Measurements from ENCODE around the gene PRKAG3.

The PRKAG3 gene

DNA sequence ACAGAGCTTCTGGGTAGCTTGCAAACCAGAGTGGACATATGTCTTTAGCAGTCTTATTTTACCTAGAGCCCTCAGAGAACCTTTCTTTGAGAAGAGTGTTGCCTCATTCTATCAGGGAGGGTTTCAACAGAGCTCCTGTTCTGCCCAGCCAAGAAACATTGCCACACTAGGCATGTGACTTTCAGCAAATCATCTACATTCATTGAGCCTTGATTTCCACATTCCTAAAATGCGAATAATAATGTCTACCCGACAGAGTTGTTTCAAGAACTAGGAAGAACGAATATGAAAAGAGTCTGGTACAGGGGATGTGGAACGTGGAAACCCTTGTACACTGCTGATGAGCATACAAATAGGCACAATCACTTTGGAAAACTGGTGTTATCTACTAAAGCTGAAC is 7.8 kb upstream of the PRKAG3 start:
- no peak overlapping the region for H3K9ac ChIP-seq (ENCODE audit: insufficient read length)
- no peak overlapping the region for H3K4me3 ChIP-seq
- H3K36me3 ChIP-seq (ENCODE audit: insufficient read depth, low read length): no peaks in the 10 kb centered on the region
- TF ChIP-seq POLR2AphosphoS5 (IDR thresholded peaks at IDR 0.05; ENCODE audit: borderline replicate concordance, low read depth, low read length) (no peak), FOXP2 (optimal IDR thresholded peaks at IDR 0.05; ENCODE audit: control extremely low read depth, extremely low read length, insufficient read depth) (no peak), EZH2 (IDR thresholded peaks at IDR 0.05) (no peak)
- no peak for DNase-seq (ENCODE audit: low read depth, low spot score)
- no peaks in the 10 kb centered on the region for H3K9me3 ChIP-seq (ENCODE audit: low read depth, low read length)
- no peak overlapping the region for H3K27ac ChIP-seq

- no peak for TF ChIP-seq EZH2 (IDR thresholded peaks at IDR 0.05)
- no peak for TF ChIP-seq POLR2AphosphoS5 (IDR thresholded peaks at IDR 0.05; ENCODE audit: borderline replicate concordance, low read depth, low read length)
- no peak for TF ChIP-seq FOXP2 (optimal IDR thresholded peaks at IDR 0.05; ENCODE audit: control extremely low read depth, extremely low read length, insufficient read depth)
- Histone ChIP-seq H3K9ac (ENCODE audit: insufficient read length) (no peak overlapping the region), H3K4me3 (no peak overlapping the region), H3K36me3 (ENCODE audit: insufficient read depth, low read length) (no peaks in the 10 kb centered on the region), H3K9me3 (ENCODE audit: low read depth, low read length) (no peaks in the 10 kb centered on the region), H3K27ac (no peak overlapping the region)
- no peak for DNase-seq (ENCODE audit: low read depth, low spot score)
Measured at GRCh38 chr2:218837495-218837894, 5.9 kb upstream of the PRKAG3 start.

- Histone ChIP-seq H3K36me3 (ENCODE audit: insufficient read depth, low read length) (no peaks in the 10 kb centered on the region), H3K27ac (no peak overlapping the region), H3K9ac (ENCODE audit: insufficient read length) (no peak overlapping the region), H3K4me3 (no peak overlapping the region), H3K9me3 (ENCODE audit: low read depth, low read length) (no peaks in the 10 kb centered on the region)
- TF ChIP-seq FOXP2 (optimal IDR thresholded peaks at IDR 0.05; ENCODE audit: control extremely low read depth, extremely low read length, insufficient read depth): no peak
- TF ChIP-seq EZH2 (IDR thresholded peaks at IDR 0.05): no peak
- TF ChIP-seq POLR2AphosphoS5 (IDR thresholded peaks at IDR 0.05; ENCODE audit: borderline replicate concordance, low read depth, low read length): no peak
- DNase-seq (ENCODE audit: low read depth, low spot score): no peak
Measured at GRCh38 chr2:218834685-218835084, 3.1 kb upstream of the PRKAG3 start.

DNA sequence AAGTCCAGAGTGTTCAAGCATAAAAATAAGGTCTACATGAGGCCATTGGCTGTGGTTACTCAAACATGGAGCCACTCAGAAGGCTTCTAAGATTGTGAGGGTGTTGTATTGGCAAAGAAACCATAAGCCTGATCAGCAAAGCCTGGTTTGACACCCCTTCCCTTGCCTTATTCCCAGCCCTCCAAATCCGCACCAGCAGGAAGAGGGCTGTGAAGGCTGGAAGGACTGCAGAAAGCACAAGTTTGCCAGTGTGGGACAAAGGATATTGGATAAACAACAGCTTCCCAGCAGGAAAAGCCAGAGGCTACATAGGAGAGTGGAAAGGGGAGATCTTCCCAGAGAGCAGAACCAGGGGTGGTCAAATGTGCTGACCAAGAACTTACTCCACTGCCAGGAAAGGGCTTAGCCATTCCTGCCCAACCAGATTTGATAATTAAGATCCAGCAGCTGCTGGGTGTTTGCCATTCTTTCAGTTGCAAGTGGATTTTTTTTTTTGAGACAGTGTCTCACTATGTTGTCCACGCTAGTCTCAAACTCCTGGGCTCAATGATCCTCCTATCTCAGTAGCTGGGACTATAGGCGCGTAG is 1.5 kb upstream of the PRKAG3 start:
- H3K27ac ChIP-seq: no peak overlapping the region
- H3K9ac ChIP-seq (ENCODE audit: insufficient read length): no peak overlapping the region
- H3K36me3 ChIP-seq (ENCODE audit: insufficient read depth, low read length): no peaks in the 10 kb centered on the region
- no peak for TF ChIP-seq FOXP2 (optimal IDR thresholded peaks at IDR 0.05; ENCODE audit: control extremely low read depth, extremely low read length, insufficient read depth)
- TF ChIP-seq POLR2AphosphoS5 (IDR thresholded peaks at IDR 0.05; ENCODE audit: borderline replicate concordance, low read depth, low read length): no peak
- TF ChIP-seq EZH2 (IDR thresholded peaks at IDR 0.05): no peak
- H3K4me3 ChIP-seq: no peak overlapping the region
- no peaks in the 10 kb centered on the region for H3K9me3 ChIP-seq (ENCODE audit: low read depth, low read length)
- no peak for DNase-seq (ENCODE audit: low read depth, low spot score)

GRCh38 chr2:218832520-218832919 is 917 bp upstream of the PRKAG3 start:
- Histone ChIP-seq H3K9me3 (ENCODE audit: low read depth, low read length) (no peaks in the 10 kb centered on the region), H3K36me3 (ENCODE audit: insufficient read depth, low read length) (no peaks in the 10 kb centered on the region), H3K9ac (ENCODE audit: insufficient read length) (no peak overlapping the region), H3K27ac (no peak overlapping the region), H3K4me3 (no peak overlapping the region)
- no peak for DNase-seq (ENCODE audit: low read depth, low spot score)
- TF ChIP-seq FOXP2 (optimal IDR thresholded peaks at IDR 0.05; ENCODE audit: control extremely low read depth, extremely low read length, insufficient read depth): no peak
- no peak for TF ChIP-seq POLR2AphosphoS5 (IDR thresholded peaks at IDR 0.05; ENCODE audit: borderline replicate concordance, low read depth, low read length)
- TF ChIP-seq EZH2 (IDR thresholded peaks at IDR 0.05): no peak

DNA sequence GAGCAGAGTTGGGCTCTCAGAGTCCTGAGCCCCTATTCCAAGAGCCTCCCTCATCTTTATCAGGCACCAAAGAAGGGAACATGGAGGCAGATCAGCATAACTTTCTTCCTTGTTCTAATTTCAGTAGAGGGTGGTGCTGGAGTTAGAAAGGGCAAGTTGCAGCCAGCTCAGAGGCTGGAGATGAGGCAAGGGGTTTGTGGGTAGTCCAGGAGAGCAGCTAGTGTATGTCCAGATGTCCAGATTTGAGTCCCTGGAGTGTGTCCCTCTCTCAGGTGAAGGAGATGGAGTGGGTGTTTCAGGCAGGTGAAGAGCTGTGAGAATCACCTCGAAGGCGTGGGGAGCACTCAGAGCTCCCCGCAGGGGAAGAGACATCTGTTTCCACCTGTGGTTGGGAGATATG is 478 bp upstream of the PRKAG3 start:
- no peaks in the 10 kb centered on the region for H3K36me3 ChIP-seq (ENCODE audit: insufficient read depth, low read length)
- H3K9ac ChIP-seq (ENCODE audit: insufficient read length): no peak overlapping the region
- no peak overlapping the region for H3K4me3 ChIP-seq
- TF ChIP-seq POLR2AphosphoS5 (IDR thresholded peaks at IDR 0.05; ENCODE audit: borderline replicate concordance, low read depth, low read length) (no peak), EZH2 (IDR thresholded peaks at IDR 0.05) (no peak), FOXP2 (optimal IDR thresholded peaks at IDR 0.05; ENCODE audit: control extremely low read depth, extremely low read length, insufficient read depth) (no peak)
- no peak overlapping the region for H3K27ac ChIP-seq
- DNase-seq (ENCODE audit: low read depth, low spot score): no peak
- no peaks in the 10 kb centered on the region for H3K9me3 ChIP-seq (ENCODE audit: low read depth, low read length)

DNA sequence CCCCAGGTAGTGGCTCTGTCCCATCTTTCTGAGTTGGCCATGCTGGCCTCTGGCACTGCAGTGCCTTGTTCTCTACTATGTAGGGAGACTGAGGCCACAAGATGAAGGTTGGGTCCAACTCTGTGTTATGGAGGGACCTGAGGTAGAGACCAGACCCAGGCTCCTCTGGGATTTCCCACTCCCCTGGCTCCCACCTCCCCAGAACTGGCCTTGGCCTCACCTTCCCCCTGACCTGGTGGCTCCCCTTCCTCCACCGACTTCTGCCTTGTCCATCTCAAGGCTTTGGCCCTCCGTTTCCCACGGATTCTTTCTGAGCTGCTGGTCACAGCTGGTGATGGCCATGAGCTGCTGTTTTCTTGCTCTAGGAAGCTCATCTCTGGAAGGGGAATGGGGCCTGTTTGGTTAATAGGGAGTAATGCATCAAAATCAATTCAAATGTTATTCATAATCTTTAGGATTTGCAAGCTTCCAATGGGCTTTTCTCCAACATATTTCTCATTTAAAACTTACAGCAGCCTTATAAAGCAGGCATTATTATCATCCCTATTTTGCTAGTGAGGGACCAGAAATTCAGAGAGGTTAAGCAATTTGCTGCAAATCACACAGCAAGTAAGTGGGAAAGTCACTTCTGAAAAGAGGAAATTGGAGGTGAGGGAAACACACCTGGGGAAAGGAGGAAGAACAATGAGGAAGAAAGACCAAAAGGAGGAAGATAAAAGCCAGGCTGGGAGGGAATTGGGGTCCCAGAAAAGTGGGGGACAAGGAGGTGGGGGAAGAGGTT is 887 bp downstream of the PRKAG3 start:
- Histone ChIP-seq H3K4me3 (no peak overlapping the region), H3K9me3 (ENCODE audit: low read depth, low read length) (no peaks in the 10 kb centered on the region), H3K9ac (ENCODE audit: insufficient read length) (no peak overlapping the region), H3K36me3 (ENCODE audit: insufficient read depth, low read length) (no peaks in the 10 kb centered on the region), H3K27ac (no peak overlapping the region)
- TF ChIP-seq EZH2 (IDR thresholded peaks at IDR 0.05) (no peak), POLR2AphosphoS5 (IDR thresholded peaks at IDR 0.05; ENCODE audit: borderline replicate concordance, low read depth, low read length) (no peak), FOXP2 (optimal IDR thresholded peaks at IDR 0.05; ENCODE audit: control extremely low read depth, extremely low read length, insufficient read depth) (no peak)
- no peak for DNase-seq (ENCODE audit: low read depth, low spot score)

DNA sequence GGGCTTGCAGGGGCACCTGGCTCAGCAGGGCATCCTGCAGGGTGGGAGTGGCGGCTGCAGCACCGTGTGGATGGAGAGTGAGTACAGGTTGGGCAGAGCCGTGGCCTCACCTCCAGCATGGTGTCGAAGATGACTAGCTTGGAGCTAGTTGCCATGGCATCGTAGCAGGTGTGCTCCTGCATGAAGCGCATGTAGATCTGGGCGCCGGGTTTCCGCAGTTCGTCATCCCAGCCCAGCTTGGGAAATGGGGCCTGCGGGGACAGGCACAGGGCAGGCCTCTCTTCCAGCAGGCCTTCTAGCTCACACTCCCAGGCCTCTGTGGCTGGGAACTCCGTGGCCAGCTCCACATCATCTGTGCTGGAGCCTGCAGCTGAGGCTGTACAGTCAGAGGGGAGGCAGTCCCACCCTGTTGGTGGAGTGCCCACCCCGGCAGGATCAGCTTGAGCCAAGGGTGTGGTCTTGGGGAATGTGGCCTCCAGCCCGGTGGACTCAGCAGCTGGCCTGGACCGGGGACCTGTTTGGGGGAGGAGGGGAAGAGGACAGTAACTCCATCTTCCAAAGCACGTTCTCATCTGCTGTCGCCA is 1.6 kb downstream of the PRKAG3 start:
- Histone ChIP-seq H3K9me3 (ENCODE audit: low read depth, low read length) (no peaks in the 10 kb centered on the region), H3K36me3 (ENCODE audit: insufficient read depth, low read length) (no peaks in the 10 kb centered on the region), H3K4me3 (no peak overlapping the region), H3K9ac (ENCODE audit: insufficient read length) (no peak overlapping the region), H3K27ac (no peak overlapping the region)
- no peak for DNase-seq (ENCODE audit: low read depth, low spot score)
- TF ChIP-seq FOXP2 (optimal IDR thresholded peaks at IDR 0.05; ENCODE audit: control extremely low read depth, extremely low read length, insufficient read depth): no peak
